ENCODE results near the gene CIT. TPM values are rescaled to one million over a fixed set of nuclear protein-coding genes. Genes with fewer than 3 reads are reported as not detected.

CIT gene
- total and polyA plus RNA-seq, 10 of the 15 experiments (the other 5 are each of a cell fraction or from before 2014, with no cell fraction given), result 1.0 to 38.2 (median 14.9) TPM

GRCh38 chr12:119725523-119725922 lies 151.6 kb downstream of the CIT start:
- WGBS (ENCODE audit: insufficient coverage, insufficient replicate concordance, low lambda C conversion rate, missing lambda C conversion rate), result 100% methylated on average over 4 of the region's 4 CpGs
- in situ Hi-C loops (cut with MboI), result no loop called here
- Histone ChIP-seq H3K9me3 (replicated peaks; ENCODE audit: control insufficient read depth, insufficient read depth, low read length) (no peaks in the 10 kb centered on the region), H3K4me2 (ENCODE audit: control insufficient read depth, insufficient read depth) (no peak overlapping the region), H3K4me3 (no peak overlapping the region), H3K79me2 (ENCODE audit: control insufficient read depth, insufficient read depth, low read length) (no peaks in the 10 kb centered on the region), H2AFZ (ENCODE audit: control insufficient read depth, low read depth, low read length) (no peak overlapping the region), H3K9ac (ENCODE audit: control insufficient read depth, insufficient read depth, low read length) (no peak overlapping the region), H3K36me3 (ENCODE audit: control insufficient read depth in 2 of 2, insufficient read depth in 2 of 2, low read length in 1 of 2) (peaks cover 5 to 9% of the 10 kb centered on the region in 2 experiments), H3K4me1 (ENCODE audit: control insufficient read depth, insufficient read depth, low read length) (peaks cover 5% of the 10 kb centered on the region; the same call in 1 of the 2 replicates), H3K27ac (ENCODE audit: control insufficient read depth, insufficient read depth) (no peak overlapping the region), H3K27me3 (replicated peaks in 1 of 2; ENCODE audit: control insufficient read depth in 2 of 2, insufficient read depth in 2 of 2, low read length in 1 of 2) (no peaks in the 10 kb centered on the region), H4K20me1 (ENCODE audit: control insufficient read depth, insufficient read depth) (no peaks in the 10 kb centered on the region)
- no peak for TF ChIP-seq YY1 (IDR thresholded peaks at IDR 0.05; ENCODE audit: low read depth, low read length)
- no peak for TF ChIP-seq HSF1 (IDR thresholded peaks at IDR 0.05; ENCODE audit: low read depth, low read length)
- no peak for TF ChIP-seq YBX1 (IDR thresholded peaks at IDR 0.05)
- TF ChIP-seq RCOR1 (conservative IDR thresholded peaks at IDR 0.05; ENCODE audit: low read depth, low read length), result no peak
- no peak for TF ChIP-seq KLF5 (IDR thresholded peaks at IDR 0.05; ENCODE audit: partially characterized antibody)
- TF ChIP-seq NFIC (IDR thresholded peaks at IDR 0.05; ENCODE audit: low read depth, low read length), result no peak
- TF ChIP-seq ZNF274 (IDR thresholded peaks at IDR 0.05; ENCODE audit: insufficient read depth, insufficient read length), result no peak
- TF ChIP-seq BCL11A (IDR thresholded peaks at IDR 0.05; ENCODE audit: low read depth, low read length), result no peak
- TF ChIP-seq EED (IDR thresholded peaks at IDR 0.05; ENCODE audit: low read depth), result no peak
- TF ChIP-seq POLR2A (IDR thresholded peaks at IDR 0.05; ENCODE audit: low read depth, low read length), result no peak
- TF ChIP-seq SMAD1 (IDR thresholded peaks at IDR 0.05; ENCODE audit: low read depth, partially characterized antibody), result no peak
- no peak for TF ChIP-seq JUNB (IDR thresholded peaks at IDR 0.05)
- no peak for TF ChIP-seq TAF1 (IDR thresholded peaks at IDR 0.05; ENCODE audit: borderline replicate concordance, low read depth, low read length)
- TF ChIP-seq CBX3 (IDR thresholded peaks at IDR 0.05; ENCODE audit: borderline replicate concordance, low read depth), result no peak
- TF ChIP-seq SMAD5 (IDR thresholded peaks at IDR 0.05; ENCODE audit: low read depth), result no peak
- TF ChIP-seq, protein P1, sequence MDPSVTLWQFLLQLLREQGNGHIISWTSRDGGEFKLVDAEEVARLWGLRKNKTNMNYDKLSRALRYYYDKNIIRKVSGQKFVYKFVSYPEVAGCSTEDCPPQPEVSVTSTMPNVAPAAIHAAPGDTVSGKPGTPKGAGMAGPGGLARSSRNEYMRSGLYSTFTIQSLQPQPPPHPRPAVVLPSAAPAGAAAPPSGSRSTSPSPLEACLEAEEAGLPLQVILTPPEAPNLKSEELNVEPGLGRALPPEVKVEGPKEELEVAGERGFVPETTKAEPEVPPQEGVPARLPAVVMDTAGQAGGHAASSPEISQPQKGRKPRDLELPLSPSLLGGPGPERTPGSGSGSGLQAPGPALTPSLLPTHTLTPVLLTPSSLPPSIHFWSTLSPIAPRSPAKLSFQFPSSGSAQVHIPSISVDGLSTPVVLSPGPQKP (IDR thresholded peaks at IDR 0.05; ENCODE audit: low read depth, low read length), result no peak
- no peak for TF ChIP-seq ZNF207 (IDR thresholded peaks at IDR 0.05; ENCODE audit: borderline replicate concordance)
- no peak for TF ChIP-seq TCF3 (IDR thresholded peaks at IDR 0.05; ENCODE audit: borderline replicate concordance, insufficient read depth, low read depth, low read length)
- POLR2A ChIA-PET, result no interaction called here
- RAD21 ChIA-PET (ENCODE audit: unreplicated experiment), result no interaction called here
- ATAC-seq (no peak), FAIRE-seq (no peak), DNase-seq (ENCODE audit: low read depth, low spot score) (no peak)
- no TSS peak for BruUV-seq (replicated peaks)
- SMC1A ChIA-PET (ENCODE audit: uncharacterized antibody, unreplicated experiment), result no interaction called here
- CTCF ChIA-PET, result no interaction called here
- intact Hi-C loops (cut with micrococcal nuclease; ENCODE audit: unreplicated experiment), result no loop called here
